ENCODE data around the gene THBS3.
"Not testable (repeated sequence)": the region's sequence is repeated elsewhere in the genome, so short reads cannot be mapped to it uniquely, and the experiment has no call there.

THBS3 gene

DNA sequence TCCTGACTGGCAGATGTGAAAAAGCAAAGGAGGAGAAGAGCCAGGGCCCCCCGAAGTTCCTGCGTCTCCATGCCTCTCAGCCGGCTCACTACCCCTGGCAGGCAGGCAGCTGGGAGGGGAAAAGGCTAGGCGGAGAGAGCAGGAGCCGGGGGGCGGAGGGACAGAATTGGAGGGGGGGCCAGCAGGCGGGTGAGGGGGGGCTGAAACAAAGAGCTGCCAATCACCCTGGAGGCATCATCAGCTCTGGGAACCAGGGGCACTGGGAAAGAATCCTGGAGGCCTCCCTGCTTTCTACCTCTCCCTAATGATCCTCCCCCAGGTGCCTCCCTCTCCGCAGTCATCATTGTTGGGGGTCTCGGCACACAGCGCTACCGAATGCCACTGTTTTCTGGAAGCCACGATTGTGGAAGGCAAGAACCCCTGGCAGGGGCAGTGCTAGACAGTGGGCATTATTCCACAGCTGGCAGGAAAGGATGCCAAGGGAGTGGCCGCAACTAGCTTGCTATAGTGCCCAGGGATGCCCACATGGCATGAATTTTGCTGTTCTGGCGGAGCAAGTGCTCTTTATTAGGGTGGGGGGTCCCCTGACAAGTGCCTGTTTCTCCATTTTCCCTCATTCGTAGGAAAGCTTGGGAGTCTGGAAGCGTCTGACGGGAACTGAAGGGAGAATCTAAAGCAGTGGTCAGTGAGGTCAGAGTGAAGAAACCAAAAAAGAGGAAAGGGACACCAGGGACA lies at the start of gene THBS3:
TSS of gene THBS3 (minus strand) at position 92 of the 735 bp plus-strand sequence. CDS start at position 71, 21 bp downstream.
- no peak for DNase-seq

DNA sequence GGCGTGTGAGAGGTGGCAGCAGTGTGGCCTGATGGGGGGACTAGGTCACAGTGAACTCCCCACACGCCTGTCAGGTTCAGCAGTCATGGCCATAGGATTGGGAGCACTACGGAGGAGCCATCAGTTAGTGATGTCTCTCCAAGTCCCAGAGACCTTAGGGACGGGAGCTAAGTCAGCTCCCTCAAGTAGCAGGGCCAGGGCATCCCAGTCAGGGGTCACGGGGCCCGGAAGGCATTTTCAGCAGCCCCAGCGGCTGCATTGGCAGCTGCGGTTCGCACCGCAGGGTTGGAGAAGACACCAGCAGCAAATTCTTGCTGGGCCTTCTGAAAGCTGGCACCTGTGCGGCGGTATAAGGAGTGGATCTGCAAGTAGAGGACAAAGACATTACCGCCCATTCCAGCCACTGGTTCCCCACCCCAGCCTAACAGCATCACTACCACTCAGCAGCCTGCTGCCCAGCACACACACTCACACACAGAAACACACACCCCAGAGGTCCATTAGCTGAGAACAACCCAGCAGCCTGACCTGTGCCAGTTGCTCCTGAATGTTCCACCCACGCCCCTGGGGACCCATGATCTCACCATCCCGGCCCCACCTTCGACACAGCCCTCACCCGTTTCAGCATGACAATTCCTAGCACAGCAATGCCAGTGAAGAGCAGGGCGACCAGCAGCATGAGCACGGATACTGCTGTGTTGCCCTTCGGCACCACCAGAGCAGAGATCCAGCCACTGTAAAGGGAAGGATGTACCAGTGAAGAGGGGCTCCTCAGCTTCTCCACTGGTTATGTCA lies 48.6 kb upstream of the THBS3 start:
- no peak for DNase-seq

DNA sequence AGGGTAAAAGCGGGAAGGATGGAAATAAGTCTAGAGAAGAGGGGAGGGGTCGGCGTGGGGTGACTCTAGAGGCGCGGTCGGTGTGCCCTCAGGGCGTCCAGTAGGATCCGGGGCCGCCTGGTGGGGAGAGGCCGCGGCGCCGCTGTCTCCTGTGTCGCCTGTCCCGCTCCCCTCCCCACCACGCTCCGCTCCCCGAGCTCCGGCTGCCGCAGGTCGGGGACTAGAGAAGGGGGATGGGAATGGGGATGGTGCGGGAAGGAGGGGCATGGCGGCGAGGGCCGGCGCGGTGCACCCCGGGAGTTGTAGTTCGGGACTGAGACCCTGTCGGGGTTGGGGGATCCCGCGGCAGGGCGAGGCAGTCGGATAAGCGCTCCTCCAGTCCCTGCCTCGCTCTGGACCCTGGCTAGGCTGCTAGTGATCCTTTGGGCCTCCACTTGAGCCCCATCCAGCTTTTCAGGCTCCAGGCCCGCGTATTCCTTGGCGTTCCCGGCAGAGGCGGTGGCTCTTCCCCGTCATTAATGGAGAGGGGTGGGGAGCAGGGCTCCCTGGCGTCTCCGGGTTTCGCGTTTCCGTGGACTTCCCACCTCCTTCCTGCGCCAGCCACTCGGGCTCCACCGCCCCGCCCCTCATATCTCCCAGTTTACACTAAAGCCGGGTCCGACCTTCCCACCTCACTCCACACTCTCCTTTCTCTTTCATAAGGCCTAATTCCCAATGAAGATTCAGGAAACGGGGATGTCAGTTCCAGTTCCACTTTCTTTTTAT lies 47.7 kb upstream of the THBS3 start, which contains the start of gene ENTREP3:
TSS of gene ENTREP3 (minus strand) at position 241 of the 765 bp plus-strand sequence. CDS start 606 bp downstream, outside the sequence.
- DNase-seq, result peak; percentile 89

DNA sequence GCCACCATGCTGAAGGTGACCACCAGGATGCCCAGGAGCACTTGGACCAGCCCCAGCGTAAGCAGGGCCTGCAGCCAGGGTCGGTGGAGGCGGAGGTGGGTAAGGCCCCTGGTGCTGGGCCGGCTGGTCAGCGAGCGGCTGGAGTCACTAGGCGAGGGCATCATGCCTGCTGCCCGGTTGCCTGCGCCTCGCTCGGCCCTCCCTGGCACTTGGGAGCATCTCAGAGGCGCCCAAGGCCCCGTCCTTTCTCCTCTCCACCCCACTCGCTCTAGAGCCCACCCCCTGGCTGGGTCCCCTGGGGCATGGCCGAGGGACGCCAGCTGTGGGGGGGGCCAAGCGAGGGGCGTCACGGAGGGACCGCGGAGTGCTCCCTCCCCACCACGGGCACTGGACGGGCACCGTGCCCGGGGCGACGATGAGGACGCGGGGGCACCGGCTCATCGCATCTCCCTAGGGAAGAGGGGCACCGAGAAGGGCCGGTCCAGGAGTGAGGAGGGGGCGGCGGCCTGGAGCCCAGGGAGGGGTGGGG lies 47.1 kb upstream of the THBS3 start:
- DNase-seq, result no peak

DNA sequence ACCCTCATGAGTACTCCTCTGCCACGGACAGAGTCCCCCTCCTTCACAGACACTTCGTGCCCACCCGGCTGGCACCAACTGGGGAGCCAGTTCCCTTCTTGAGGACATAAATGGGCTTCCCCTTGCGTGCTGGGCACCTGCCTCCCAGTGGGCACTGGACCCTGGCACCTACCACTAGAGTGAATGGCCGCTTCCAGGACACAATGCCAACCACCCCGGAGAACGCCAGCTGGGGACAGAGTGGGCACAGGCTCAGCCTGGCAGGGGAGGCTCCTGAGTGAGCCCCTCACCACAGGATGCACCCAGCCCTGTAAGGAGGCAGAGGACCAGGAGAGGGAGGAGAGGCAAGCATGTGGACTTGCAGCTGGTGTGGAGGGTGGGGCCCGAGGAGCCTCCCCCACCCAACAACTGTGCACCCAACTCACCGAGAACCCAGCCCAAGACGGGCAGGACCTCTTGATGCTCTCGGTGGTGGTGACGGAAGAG lies 46.6 kb upstream of the THBS3 start:
- DNase-seq, result no peak

DNA sequence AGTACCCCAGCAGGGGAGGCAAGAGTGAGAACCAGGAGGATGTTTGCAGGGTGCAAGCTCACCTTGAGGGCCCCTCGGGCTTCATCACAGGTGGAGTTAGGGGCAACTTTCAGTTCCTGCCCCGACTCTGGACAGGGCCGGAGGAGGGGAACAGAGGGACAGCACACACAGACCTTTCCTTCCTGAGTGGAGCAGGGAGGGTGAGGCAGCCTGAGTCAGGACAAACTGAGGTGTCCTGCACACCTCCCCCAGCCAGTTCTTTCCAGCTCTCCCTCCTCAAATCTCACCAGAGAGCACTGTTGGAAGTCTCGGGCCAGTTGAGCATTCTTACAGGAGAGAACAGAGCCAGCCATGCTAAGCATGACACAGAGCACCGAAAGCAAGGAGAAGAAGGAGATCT lies 46.1 kb upstream of the THBS3 start:
- no peak for DNase-seq

DNA sequence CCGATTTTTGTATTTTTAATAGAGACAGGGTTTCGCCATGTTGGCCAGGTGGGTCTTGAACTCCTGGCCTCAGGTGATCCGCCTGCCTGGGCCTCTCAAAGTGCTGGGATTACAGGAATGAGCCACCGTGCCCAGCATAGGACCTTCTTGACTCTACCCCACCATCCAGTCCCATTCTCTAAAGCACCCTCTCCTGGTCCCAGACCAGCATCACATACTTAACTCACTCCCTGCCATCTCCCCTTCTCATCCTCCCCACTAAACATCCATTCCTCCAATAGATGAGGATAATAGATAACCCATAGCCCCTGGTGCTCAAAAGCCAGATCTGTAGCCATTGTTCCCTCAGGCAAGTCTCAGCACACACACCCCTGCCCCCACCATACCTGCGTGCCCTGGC lies 45.5 kb upstream of the THBS3 start:
- no peak for DNase-seq

DNA sequence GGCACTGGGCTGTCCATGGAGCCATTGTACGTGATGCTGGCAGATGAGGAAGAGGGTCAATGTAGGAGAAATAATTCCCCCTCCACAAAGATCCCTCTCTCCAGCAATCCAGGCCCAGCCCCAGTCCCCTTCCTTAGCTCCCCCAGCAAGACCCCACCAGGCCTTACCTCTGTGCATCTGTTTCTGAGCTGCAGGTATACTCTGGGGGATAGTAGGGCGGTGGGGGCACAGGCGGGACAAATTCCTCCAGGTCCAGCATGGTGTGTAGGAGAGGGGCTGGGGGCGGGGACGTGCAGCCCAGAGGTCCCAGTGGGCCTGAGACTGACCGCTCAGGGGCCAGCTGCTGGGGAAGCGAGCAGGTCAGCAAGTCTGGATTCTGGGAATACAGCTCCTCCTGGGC lies 43.9 kb upstream of the THBS3 start:
- DNase-seq, result no peak

DNA sequence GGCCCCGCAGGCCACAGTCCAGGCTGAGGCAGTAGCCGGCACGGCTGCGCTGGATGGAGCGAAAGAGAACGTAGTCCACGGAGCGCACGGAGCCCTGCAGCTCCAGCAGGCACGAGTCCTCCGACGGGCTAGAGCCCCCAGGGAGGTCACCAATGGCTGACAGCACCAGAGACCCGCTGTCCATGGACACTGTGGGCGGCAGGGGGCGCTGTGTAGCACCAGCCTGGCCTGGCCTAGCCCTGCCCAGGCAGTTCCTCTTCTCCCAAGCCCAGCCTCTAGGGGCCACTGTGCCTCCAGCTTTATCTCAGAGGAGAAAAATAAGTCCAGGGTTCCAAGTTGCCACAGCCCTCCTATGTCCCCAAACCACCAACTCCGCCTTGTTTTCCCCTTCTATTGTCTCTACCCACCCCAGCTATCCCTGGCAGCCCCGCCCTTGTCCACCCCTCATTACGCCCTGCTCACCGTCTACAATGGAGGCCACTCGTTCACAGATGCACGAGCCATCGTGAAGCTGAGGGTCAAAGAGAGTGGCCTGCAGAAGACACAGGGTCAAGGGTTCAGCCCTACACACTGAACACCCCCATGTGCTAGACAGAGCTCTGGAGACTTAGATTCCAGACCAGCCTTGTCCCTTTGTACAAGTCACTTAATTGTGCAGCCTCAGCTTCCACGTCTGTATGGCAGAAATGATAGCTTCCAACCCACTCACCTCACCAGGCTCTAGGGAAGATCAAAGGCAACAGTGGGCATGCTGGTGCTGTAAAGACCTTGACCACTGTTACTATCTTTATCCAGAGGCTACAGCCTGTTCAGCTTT lies 43.1 kb upstream of the THBS3 start:
- DNase-seq, result peak; percentile 98

DNA sequence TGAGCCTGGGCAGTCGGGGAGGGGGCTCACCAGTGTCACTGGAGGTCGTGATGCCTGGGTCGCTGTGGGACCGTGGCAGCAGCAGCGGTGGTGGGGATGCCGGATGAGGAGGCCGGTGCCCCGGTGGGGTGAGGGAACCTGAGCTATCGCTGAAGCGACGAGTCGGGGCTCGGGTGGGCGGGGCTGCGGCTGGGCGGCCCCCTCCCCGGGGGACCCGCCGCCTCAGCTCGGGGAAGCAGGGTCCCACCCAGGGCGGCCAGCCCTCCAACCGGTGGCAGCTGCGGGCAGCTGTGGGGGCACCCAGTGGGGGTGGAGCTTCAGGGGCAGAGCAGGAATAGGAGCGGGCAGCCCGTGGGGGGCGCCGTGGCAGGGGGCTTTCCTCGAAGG lies 42.5 kb upstream of the THBS3 start:
- no peak for DNase-seq

DNA sequence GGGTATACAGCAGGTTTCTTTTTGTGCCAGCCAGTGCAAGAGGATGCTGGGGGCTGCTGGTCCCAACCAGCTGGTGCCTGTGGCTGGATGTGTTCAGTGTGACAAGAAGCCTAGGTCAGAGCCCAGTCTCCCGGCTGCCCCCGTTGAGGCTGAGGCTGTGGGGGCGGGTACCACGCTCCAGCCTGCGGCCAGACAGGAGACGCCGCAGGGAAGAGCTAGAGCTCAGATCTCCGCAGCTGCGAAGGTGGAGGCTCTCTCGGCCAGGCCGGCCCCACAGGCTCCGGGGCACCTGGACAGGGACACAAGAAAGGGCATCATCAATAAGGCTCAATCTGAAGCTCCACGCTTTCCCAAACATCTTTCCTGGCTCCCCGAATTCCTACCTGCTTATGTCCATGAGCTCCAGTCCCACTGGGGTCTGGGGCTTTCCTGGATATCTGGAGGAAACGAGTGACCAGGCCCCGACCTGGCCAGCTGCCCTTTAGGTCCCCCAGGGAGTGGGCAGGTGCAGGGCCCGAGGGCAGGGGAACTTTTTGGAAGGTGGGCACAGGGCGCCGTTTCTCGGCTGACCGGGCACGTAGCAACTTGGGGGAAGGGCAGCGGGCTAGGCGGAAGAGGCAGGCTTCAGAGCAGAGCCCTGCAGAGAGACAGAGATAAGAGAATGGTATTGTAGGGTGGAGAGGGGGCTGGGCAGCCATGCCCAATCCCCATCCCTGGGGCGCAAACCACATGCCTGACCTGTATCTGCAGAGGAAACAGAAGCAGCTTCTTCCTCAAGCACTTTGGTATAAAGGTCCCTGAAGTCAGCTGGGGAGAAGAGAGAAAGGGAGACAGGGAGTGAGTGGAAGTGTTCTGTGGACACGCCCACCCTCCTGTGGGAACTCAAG lies 40.2 kb upstream of the THBS3 start:
- no peak for DNase-seq

DNA sequence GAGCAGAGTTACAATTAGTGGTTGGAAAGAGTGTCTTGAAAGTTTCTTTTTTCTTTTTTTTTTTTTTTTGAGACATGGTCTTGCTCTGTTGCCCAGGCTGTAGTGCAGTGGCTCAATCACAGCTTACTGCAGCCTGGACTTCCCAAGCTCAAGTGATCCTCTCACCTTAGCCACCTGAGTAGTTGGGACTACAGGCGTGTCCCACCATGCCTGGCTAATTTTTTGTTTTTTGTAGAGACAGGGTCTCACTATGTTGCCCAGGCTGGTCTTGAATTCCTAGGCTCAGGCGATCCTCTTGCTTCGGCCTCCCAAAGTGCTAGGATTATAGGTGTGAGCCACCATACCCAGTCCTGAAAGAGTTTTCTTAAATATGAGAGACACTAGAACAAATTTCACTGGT lies 39.1 kb upstream of the THBS3 start:
- not testable (repeated sequence) for DNase-seq

DNA sequence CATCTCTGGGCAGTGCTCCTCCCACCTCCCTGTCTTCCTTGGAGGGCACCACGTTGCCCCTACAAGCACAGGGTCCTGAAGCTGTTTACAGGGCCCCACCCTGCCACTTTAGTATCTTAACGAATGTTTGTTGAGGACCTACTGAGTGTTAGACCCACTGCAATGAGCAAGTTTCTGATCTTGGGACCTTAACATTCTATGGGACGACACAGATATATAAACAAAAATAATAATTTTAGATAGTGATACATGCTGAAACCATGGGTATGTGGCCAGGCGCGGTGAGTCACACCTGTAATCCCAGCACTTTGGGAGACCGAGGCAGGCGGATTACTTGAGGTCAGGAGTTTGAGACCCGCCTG lies 37.4 kb upstream of the THBS3 start:
- DNase-seq, result no peak

DNA sequence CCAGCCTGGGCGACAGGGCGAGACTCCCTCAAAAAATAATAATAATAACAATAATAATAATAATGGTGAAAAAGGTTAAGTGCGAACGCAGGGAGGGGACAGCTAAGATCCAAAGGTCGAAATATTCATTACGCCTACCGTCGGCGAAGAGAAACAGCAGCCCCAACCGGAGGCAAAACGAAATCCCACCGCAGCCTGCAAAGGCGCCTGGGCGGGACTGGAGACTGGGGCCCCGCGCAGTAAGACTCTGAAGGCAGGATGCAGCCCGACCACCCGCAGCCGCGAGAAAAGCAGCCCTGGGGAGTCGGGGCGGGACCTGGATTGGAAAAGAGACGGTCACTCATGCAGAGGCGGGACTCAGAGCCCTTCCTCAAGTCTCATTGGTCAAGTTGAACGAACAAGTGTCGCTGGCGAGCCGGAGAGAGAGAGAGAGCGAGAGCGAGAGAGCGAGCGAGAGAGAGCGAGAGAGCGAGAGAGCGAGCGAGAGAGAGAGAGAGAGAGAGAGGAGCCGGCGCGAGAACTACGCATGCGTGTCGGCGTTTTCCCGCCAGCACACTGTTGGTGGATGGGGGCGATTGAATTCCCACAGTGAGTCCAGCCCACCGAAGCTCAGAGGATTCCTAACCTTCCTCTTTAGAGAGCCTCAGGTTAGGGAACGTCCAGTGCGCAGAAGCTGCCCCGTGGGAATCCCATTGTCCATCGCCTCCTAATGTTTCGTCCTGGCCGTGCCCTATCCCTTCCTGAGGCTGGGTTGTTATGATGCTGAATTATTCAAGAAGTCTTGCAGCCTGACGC lies 36.9 kb upstream of the THBS3 start:
- DNase-seq, result peak; percentile 99

DNA sequence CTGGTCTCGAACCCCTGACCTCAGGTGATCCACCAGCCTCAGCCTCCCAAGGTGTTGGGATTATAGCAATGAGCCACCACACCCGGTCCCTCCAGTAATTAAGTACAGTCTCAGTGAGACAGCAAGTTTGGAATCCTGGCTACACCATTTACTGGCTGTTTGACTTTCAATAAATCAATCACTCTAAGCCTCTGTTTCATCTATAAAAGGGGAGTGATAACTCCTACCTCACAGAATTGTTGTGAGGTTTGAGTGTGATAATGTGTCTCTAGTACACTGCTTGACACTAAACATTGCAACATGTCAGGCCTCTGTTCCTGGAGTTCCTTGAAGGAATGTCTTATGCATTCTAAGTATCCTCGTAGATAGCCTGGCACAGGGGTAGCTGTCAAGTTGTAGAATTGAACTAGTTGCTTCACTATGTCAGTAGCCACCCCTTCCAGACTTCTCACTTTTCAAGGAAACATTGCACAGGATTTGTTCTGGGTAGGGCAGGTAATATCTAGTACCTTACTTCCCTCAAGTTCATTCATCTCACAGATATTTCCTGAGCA lies 35.2 kb upstream of the THBS3 start:
- DNase-seq, result no peak

DNA sequence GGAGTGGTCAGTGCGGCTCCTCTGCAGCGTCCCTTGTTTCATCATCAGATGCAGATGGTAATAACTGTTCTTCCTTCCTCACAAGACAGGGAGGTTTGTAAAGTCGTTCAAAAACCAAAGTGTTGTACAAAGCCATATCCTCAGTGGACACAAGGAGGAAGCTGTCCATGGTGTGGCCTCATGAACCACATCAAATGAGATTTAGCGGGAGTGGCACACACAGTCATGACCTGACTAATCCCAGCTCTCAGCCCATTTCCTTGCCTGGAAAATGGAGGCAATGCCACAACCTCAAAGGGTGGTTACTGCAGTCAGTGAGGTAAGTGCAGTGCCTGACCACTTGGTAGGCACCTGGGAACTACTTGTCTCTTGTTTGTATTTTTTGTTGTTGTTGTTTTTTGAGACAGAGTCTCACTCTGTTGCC lies 34.2 kb upstream of the THBS3 start:
- DNase-seq, result peak; percentile 41

DNA sequence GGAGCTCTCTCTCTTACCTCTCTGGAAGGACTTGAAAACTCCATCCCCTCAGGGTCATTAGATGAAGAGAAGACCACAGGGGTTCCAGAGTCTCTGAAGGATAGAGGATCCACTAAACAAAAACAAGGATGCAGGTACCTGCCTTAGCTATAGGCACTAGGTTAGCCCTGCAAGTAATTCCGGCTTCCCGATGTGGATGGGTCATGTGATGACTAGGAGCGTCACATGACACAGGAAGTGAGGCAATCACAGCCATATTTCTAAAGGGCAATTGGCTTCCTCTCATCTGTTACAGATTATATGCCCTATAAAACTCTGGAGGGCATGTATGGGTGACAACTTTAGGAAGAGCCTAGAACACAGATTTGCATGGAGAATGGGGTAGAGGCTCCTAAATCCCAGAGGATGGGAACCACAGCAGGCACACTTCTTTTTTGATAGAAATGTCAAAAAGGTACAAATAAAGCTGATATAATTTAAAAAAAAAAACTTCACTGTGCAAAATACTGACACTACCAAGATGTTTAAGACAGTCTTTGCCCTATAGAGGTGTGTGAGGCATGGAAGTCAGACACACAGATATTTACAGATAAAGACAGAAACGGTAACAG lies 33.5 kb upstream of the THBS3 start:
- peak; percentile 86 for DNase-seq

DNA sequence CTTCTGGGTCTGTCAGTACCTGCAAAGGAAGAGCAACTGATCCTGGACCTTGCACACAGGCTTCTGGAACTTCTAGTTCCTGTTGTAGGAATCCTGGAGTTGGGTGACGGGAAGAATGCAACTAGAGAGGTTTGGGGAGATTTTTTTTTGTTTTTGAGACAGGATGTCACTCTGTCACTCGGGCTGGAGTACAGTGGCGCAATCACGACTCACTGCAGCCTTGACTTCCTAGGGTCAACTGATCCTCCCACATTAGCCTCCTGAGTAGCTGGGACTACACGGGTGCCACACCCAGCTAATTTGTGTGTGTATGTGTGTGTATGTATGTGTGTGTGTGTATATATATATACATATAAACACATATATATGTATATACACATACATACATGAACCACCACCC lies 28.8 kb upstream of the THBS3 start:
- DNase-seq, result no peak

DNA sequence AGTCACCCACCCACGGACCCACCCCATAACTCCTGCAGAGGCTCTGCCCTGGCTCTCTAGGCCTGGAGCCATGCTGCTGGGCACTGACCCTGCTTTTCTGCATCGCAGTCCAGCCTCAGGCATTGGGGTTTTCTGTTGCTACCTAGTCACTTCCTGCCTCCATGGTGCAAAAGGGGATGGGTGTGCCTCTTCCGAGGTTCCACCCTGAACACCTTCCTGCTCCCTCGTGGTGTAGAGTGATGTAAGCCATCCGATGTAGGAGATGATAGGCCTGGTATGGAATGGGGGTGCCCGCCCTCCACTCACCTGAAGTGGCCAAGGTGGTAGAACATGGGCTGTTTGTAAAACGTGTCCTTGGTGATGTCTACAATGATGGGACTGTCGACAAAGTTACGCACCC lies 27.7 kb upstream of the THBS3 start:
- not testable (repeated sequence) for DNase-seq

Data from activated CD4-positive, alpha-beta T cell treated with anti-CD3 and anti-CD28 coated beads, Interleukin-2, Interleukin-6, amounts not matched to agents 100 ng/mL and 50 ng/mL, durations not matched to agents 16 hours and 8 hours (primary cell).